ENCODE measurements around the gene SAC3D1. TPM values are rescaled to one million over a fixed set of nuclear protein-coding genes. Genes with fewer than 3 reads are reported as not detected.

Gene SAC3D1
- total RNA-seq, 1 donor, result 10.4 TPM

Small RNA genes within 50 kb of the gene (small RNA-seq; reads per million reads assigned to genes)
- gene MIR6879, result not detected
- not detected for gene SNX15

Other genes starting within 250 kb of the SAC3D1 start
- 10.8 and 16.4 TPM in 2 replicates for gene MAP4K2, start 238.0 kb upstream of the SAC3D1 start, total RNA-seq
- 13.5 and 17.7 TPM in 2 replicates for gene MEN1, start 230.7 kb upstream of the SAC3D1 start, total RNA-seq
- gene CDC42BPG, start 196.6 kb upstream of the SAC3D1 start, total RNA-seq, result under 0.01 TPM in 2 replicates
- gene EHD1, start 162.6 kb upstream of the SAC3D1 start, total RNA-seq, result 80.2 and 93.7 TPM in 2 replicates
- gene ATG2A, start 124.0 kb upstream of the SAC3D1 start, total RNA-seq, result 12.1 and 13.2 TPM in 2 replicates
- 11.6 and 14.2 TPM in 2 replicates for gene PPP2R5B, start 116.5 kb upstream of the SAC3D1 start, total RNA-seq
- gene GPHA2, start 105.3 kb upstream of the SAC3D1 start, total RNA-seq, result not detected in 2 replicates
- gene MAJIN, start 69.1 kb upstream of the SAC3D1 start, total RNA-seq, result not detected in 2 replicates
- gene BATF2, start 44.2 kb upstream of the SAC3D1 start, total RNA-seq, result 0.86 and 1.3 TPM in 2 replicates
- 44.5 and 73.4 TPM in 2 replicates for gene ARL2, start 27.1 kb upstream of the SAC3D1 start, total RNA-seq
- 12.5 and 14.5 TPM in 2 replicates for gene SNX15, start 13.8 kb upstream of the SAC3D1 start, total RNA-seq
- 23.7 and 27.4 TPM in 2 replicates for gene NAALADL1, start 17.3 kb downstream of the SAC3D1 start, total RNA-seq
- 7.4 and 15.5 TPM in 2 replicates for gene CDCA5, start 42.8 kb downstream of the SAC3D1 start, total RNA-seq
- 28.9 and 46.7 TPM in 2 replicates for gene ZFPL1, start 43.0 kb downstream of the SAC3D1 start, total RNA-seq
- 104 and 169 TPM in 2 replicates for gene VPS51, start 55.0 kb downstream of the SAC3D1 start, total RNA-seq
- gene TM7SF2, start 70.7 kb downstream of the SAC3D1 start, total RNA-seq, result 31.6 and 45.8 TPM in 2 replicates
- gene ZNHIT2, start 76.5 kb downstream of the SAC3D1 start, total RNA-seq, result 11.2 and 15.1 TPM in 2 replicates
- 137 and 279 TPM in 2 replicates for gene FAU, start 80.9 kb downstream of the SAC3D1 start, total RNA-seq
- 41.2 and 54.4 TPM in 2 replicates for gene MRPL49, start 81.1 kb downstream of the SAC3D1 start, total RNA-seq
- gene SYVN1, start 93.3 kb downstream of the SAC3D1 start, total RNA-seq, result 13.0 and 13.5 TPM in 2 replicates
- not detected in 2 replicates for gene SPDYC, start 129.0 kb downstream of the SAC3D1 start, total RNA-seq
- gene CAPN1, start 140.7 kb downstream of the SAC3D1 start, total RNA-seq, result 123 and 133 TPM in 2 replicates
- 7.1 and 12.1 TPM in 2 replicates for gene POLA2, start 220.8 kb downstream of the SAC3D1 start, total RNA-seq

All from fibroblast of villous mesenchyme (primary cell).